IPS-18a (cell line): Measurements from ENCODE around the gene LEPROT.

Experiments
- H3K27ac ChIP-seq: one replicate; pipeline ENCODE4 v1.5.1; 2013; ENCODE audit warnings: low read length
- H3K27me3 ChIP-seq: one replicate; pipeline ENCODE4 v1.6.1; 2013; ENCODE audit warnings: mild to moderate bottlenecking, low read length; ENCODE audit not compliant: control insufficient read depth, insufficient read depth
- H3K36me3 ChIP-seq: one replicate; pipeline ENCODE4 v1.6.1; 2013; ENCODE audit warnings: low read depth, low read length; ENCODE audit not compliant: control insufficient read depth
- H3K4me1 ChIP-seq: one replicate; pipeline ENCODE4 v1.6.1; 2013; ENCODE audit warnings: low read depth, low read length; ENCODE audit not compliant: control insufficient read depth
- H3K4me3 ChIP-seq: one replicate; pipeline ENCODE4 v1.5.1; 2013; ENCODE audit warnings: low read length
- H3K9ac ChIP-seq: one replicate; pipeline ENCODE4 v1.6.1; 2013; ENCODE audit warnings: mild to moderate bottlenecking, low read length, moderate library complexity
- H3K9me3 ChIP-seq: one replicate; pipeline ENCODE4 v1.6.1; 2013; ENCODE audit warnings: low read depth, low read length; ENCODE audit not compliant: control insufficient read depth

The LEPROT gene

GRCh38 chr1:65393928-65394327 lies 26.5 kb upstream of the LEPROT start:
- Histone ChIP-seq H3K9ac (no peak overlapping the region), H3K4me1 (no peaks in the 10 kb centered on the region), H3K9me3 (no peaks in the 10 kb centered on the region), H3K4me3 (no peak overlapping the region), H3K27me3 (no peaks in the 10 kb centered on the region), H3K36me3 (no peaks in the 10 kb centered on the region), H3K27ac (no peak overlapping the region)

GRCh38 chr1:65395887-65396612 lies 24.4 kb upstream of the LEPROT start:
- Histone ChIP-seq H3K27ac (no peak overlapping the region), H3K36me3 (no peaks in the 10 kb centered on the region), H3K9ac (no peak overlapping the region), H3K4me3 (no peak overlapping the region), H3K4me1 (no peaks in the 10 kb centered on the region), H3K27me3 (no peaks in the 10 kb centered on the region), H3K9me3 (no peaks in the 10 kb centered on the region)

GRCh38 chr1:65398083-65398482 lies 22.4 kb upstream of the LEPROT start:
- H3K27ac ChIP-seq, result no peak overlapping the region
- no peaks in the 10 kb centered on the region for H3K36me3 ChIP-seq
- H3K4me1 ChIP-seq, result no peaks in the 10 kb centered on the region
- H3K4me3 ChIP-seq, result no peak overlapping the region
- no peak overlapping the region for H3K9ac ChIP-seq
- H3K27me3 ChIP-seq, result no peaks in the 10 kb centered on the region
- no peaks in the 10 kb centered on the region for H3K9me3 ChIP-seq

GRCh38 chr1:65399003-65399402 lies 21.5 kb upstream of the LEPROT start:
- Histone ChIP-seq H3K9me3 (no peaks in the 10 kb centered on the region), H3K36me3 (no peaks in the 10 kb centered on the region), H3K27me3 (no peaks in the 10 kb centered on the region), H3K4me1 (no peaks in the 10 kb centered on the region), H3K27ac (no peak overlapping the region), H3K4me3 (no peak overlapping the region), H3K9ac (no peak overlapping the region)

- Histone ChIP-seq H3K36me3 (no peaks in the 10 kb centered on the region), H3K4me1 (no peaks in the 10 kb centered on the region), H3K4me3 (no peak overlapping the region), H3K9ac (no peak overlapping the region), H3K27me3 (no peaks in the 10 kb centered on the region), H3K27ac (no peak overlapping the region), H3K9me3 (no peaks in the 10 kb centered on the region)
Observed at GRCh38 chr1:65401612-65402011, 18.9 kb upstream of the LEPROT start.

- Histone ChIP-seq H3K4me3 (no peak overlapping the region), H3K9ac (no peak overlapping the region), H3K4me1 (no peaks in the 10 kb centered on the region), H3K27ac (no peak overlapping the region), H3K9me3 (no peaks in the 10 kb centered on the region), H3K27me3 (no peaks in the 10 kb centered on the region), H3K36me3 (no peaks in the 10 kb centered on the region)
Observed at GRCh38 chr1:65404941-65405340, 15.5 kb upstream of the LEPROT start.

- no peak overlapping the region for H3K27ac ChIP-seq
- H3K27me3 ChIP-seq, result no peaks in the 10 kb centered on the region
- H3K9ac ChIP-seq, result no peak overlapping the region
- H3K9me3 ChIP-seq, result no peaks in the 10 kb centered on the region
- H3K4me3 ChIP-seq, result no peak overlapping the region
- no peaks in the 10 kb centered on the region for H3K4me1 ChIP-seq
- H3K36me3 ChIP-seq, result no peaks in the 10 kb centered on the region
Observed at GRCh38 chr1:65407877-65408276, 12.6 kb upstream of the LEPROT start.

GRCh38 chr1:65409314-65409713 lies 11.2 kb upstream of the LEPROT start:
- H3K36me3 ChIP-seq, result no peaks in the 10 kb centered on the region
- H3K9me3 ChIP-seq, result no peaks in the 10 kb centered on the region
- no peak overlapping the region for H3K9ac ChIP-seq
- H3K4me1 ChIP-seq, result no peaks in the 10 kb centered on the region
- H3K4me3 ChIP-seq, result no peak overlapping the region
- no peaks in the 10 kb centered on the region for H3K27me3 ChIP-seq
- H3K27ac ChIP-seq, result no peak overlapping the region

GRCh38 chr1:65409816-65410326 lies 10.6 kb upstream of the LEPROT start:
- H3K27me3 ChIP-seq, result no peaks in the 10 kb centered on the region
- H3K4me1 ChIP-seq, result no peaks in the 10 kb centered on the region
- no peak overlapping the region for H3K27ac ChIP-seq
- H3K9ac ChIP-seq, result no peak overlapping the region
- no peak overlapping the region for H3K4me3 ChIP-seq
- no peaks in the 10 kb centered on the region for H3K36me3 ChIP-seq
- no peaks in the 10 kb centered on the region for H3K9me3 ChIP-seq

- Histone ChIP-seq H3K36me3 (no peaks in the 10 kb centered on the region), H3K9me3 (no peaks in the 10 kb centered on the region), H3K27me3 (no peaks in the 10 kb centered on the region), H3K4me1 (peaks cover 2% of the 10 kb centered on the region), H3K9ac (no peak overlapping the region), H3K27ac (no peak overlapping the region), H3K4me3 (no peak overlapping the region)
Observed at GRCh38 chr1:65412256-65412983, 8.0 kb upstream of the LEPROT start.

GRCh38 chr1:65412984-65413375 lies 7.5 kb upstream of the LEPROT start:
- H3K27me3 ChIP-seq, result no peaks in the 10 kb centered on the region
- H3K9me3 ChIP-seq, result no peaks in the 10 kb centered on the region
- no peak overlapping the region for H3K4me3 ChIP-seq
- no peak overlapping the region for H3K9ac ChIP-seq
- peaks cover 7% of the 10 kb centered on the region for H3K4me1 ChIP-seq
- no peaks in the 10 kb centered on the region for H3K36me3 ChIP-seq
- no peak overlapping the region for H3K27ac ChIP-seq

GRCh38 chr1:65414538-65414937 lies 5.9 kb upstream of the LEPROT start:
- H3K27me3 ChIP-seq, result no peaks in the 10 kb centered on the region
- H3K9me3 ChIP-seq, result no peaks in the 10 kb centered on the region
- no peak overlapping the region for H3K4me3 ChIP-seq
- no peaks in the 10 kb centered on the region for H3K36me3 ChIP-seq
- no peak overlapping the region for H3K27ac ChIP-seq
- peaks cover 16% of the 10 kb centered on the region for H3K4me1 ChIP-seq
- H3K9ac ChIP-seq, result no peak overlapping the region
